ENCODE data around the gene SLC22A9. TPM values are rescaled to one million over a fixed set of nuclear protein-coding genes. Genes with fewer than 3 reads are reported as not detected.

SLC22A9 gene
- not detected in 5 replicates for total RNA-seq (2022; extraction: Qiagen RNA extraction; ENCODE audit: low read depth)

DNA sequence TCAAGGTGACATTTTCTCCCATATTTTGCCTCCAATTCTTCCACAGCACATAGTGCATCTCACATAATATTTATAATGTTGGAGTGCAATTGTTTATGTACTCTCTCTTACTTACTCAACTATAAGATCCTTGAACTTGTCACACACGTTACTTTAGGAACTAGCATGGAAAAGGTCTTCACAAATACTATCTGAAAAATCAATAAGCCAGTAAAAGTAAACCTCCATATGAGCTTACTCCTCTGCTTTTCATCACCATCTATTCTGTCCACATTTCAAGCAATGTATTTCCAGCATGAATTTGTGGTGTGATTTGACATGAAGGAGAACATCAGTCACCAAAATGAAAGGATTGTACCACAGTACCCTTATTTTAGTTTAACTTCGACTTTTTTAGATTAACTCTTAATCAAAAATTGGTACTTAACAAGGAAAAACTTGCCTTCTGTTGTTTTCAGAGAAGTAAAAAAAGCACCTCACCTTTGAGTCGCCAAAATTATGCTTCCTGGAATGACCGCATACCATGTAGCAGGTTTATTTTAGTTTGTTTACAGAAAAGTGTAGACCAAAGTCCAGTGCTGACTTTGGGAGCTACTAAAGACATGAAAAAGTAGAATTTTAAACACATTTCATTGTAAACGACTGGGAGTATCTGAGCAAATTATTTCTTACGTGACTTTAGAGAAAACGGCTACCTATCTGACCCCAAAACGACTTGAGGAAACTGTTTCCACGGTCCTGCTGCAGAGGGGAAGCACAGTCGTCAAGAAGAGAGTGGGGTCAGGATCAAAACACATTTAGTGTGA lies at the start of gene SLC22A9:
Gene SLC22A9 (plus strand): TSS at position 621 of the 806 bp plus-strand sequence. CDS start 272 bp downstream, outside the sequence.

Other genes with a start within 250 kb of the SLC22A9 start
- not detected in 5 replicates for gene SLC22A24, start 225.6 kb upstream of the SLC22A9 start, total RNA-seq (2022; extraction: Qiagen RNA extraction; ENCODE audit: low read depth)
- gene SLC22A25, start 126.2 kb upstream of the SLC22A9 start, total RNA-seq (2022; extraction: Qiagen RNA extraction; ENCODE audit: low read depth) = not detected in 5 replicates
- gene PLAAT5, start 121.4 kb downstream of the SLC22A9 start, total RNA-seq (2022; extraction: Qiagen RNA extraction; ENCODE audit: low read depth) = not detected in 5 replicates
- not detected in 5 replicates for gene LGALS12, start 136.3 kb downstream of the SLC22A9 start, total RNA-seq (2022; extraction: Qiagen RNA extraction; ENCODE audit: low read depth)
- gene PLAAT4, start 167.0 kb downstream of the SLC22A9 start, total RNA-seq (2022; extraction: Qiagen RNA extraction; ENCODE audit: low read depth) = 1.5 to 2.3 TPM (median 1.9 TPM) in 5 replicates
- gene PLAAT2, start 193.6 kb downstream of the SLC22A9 start, total RNA-seq (2022; extraction: Qiagen RNA extraction; ENCODE audit: low read depth) = 0.23 to 0.35 TPM in 2 of 5 replicates, not detected in the others
- gene PLAAT3, start 244.6 kb downstream of the SLC22A9 start, total RNA-seq (2022; extraction: Qiagen RNA extraction; ENCODE audit: low read depth) = 38.5 to 56.5 TPM (median 51.8 TPM) in 5 replicates

Data from A549 treated with CpdA at 1 μM for 4 hours (cell line).